GM18502 (cell line): ENCODE results near the gene CSRP1.
"Not testable (repeated sequence)": the region's sequence is repeated elsewhere in the genome, so short reads cannot be mapped to it uniquely, and the experiment has no call there.

ENCODE experiments used
- ATAC-seq: cut with Tn5 transposase; IDR thresholded peaks from one replicate; pipeline ENCODE4 v1.9.1; 2021; ENCODE audit warnings: mild to moderate bottlenecking; ENCODE audit not compliant: unreplicated experiment, poor library complexity

CSRP1 gene

GRCh38 chr1:201538612-201539551 lies 32.0 kb upstream of the CSRP1 start, which contains the start of gene NAV1:
Gene NAV1 (plus strand): TSS chr1:201539127. CDS start chr1:201622885, 83,758 bp downstream.
- no peak for ATAC-seq

GRCh38 chr1:201537891-201538611 lies 31.1 kb upstream of the CSRP1 start:
- ATAC-seq, result no peak

GRCh38 chr1:201537467-201537866 lies 30.5 kb upstream of the CSRP1 start:
- no peak for ATAC-seq

- no peak for ATAC-seq
Measured at GRCh38 chr1:201537028-201537427, 30.1 kb upstream of the CSRP1 start.

- ATAC-seq, result no peak
Measured at GRCh38 chr1:201536558-201536957, 29.6 kb upstream of the CSRP1 start.

- ATAC-seq, result no peak
Measured at GRCh38 chr1:201535919-201536245, 29.0 kb upstream of the CSRP1 start.

GRCh38 chr1:201535046-201535918 lies 28.4 kb upstream of the CSRP1 start:
- ATAC-seq, result no peak

GRCh38 chr1:201533836-201534235 lies 26.9 kb upstream of the CSRP1 start:
- ATAC-seq, result no peak

GRCh38 chr1:201531551-201532425 lies 24.9 kb upstream of the CSRP1 start:
- ATAC-seq, result no peak

GRCh38 chr1:201530741-201531531 lies 24.0 kb upstream of the CSRP1 start:
- ATAC-seq, result no peak

GRCh38 chr1:201528631-201529252 lies 21.8 kb upstream of the CSRP1 start:
- ATAC-seq, result no peak

- no peak for ATAC-seq
Measured at GRCh38 chr1:201527879-201528278, 21.0 kb upstream of the CSRP1 start.

GRCh38 chr1:201525193-201525778 lies 18.4 kb upstream of the CSRP1 start:
- ATAC-seq, result no peak

- not testable (repeated sequence) for ATAC-seq
Measured at GRCh38 chr1:201520046-201520575, 13.2 kb upstream of the CSRP1 start.

- ATAC-seq, result no peak
Measured at GRCh38 chr1:201518071-201518470, 11.1 kb upstream of the CSRP1 start.

GRCh38 chr1:201517631-201518030 lies 10.7 kb upstream of the CSRP1 start:
- no peak for ATAC-seq

- ATAC-seq, result no peak
Measured at GRCh38 chr1:201516511-201517127, 9.7 kb upstream of the CSRP1 start.
